ENCODE data around the gene PNKD.
A peak's percentile ranks its signal among the peaks of the same experiment; 100 is the strongest.

PNKD gene

GRCh38 chr2:218383892-218384519 is 113.7 kb downstream of the PNKD start:
- no peak for DNase-seq

- no peak for DNase-seq
Observed at GRCh38 chr2:218384975-218385374, 114.7 kb downstream of the PNKD start.

- no peak for DNase-seq
Observed at GRCh38 chr2:218386505-218387368, 116.4 kb downstream of the PNKD start.

- peak; percentile 87 for DNase-seq
Observed at GRCh38 chr2:218387369-218388194, 117.3 kb downstream of the PNKD start.

- no peak for DNase-seq
Observed at GRCh38 chr2:218389333-218390150, 119.2 kb downstream of the PNKD start.

GRCh38 chr2:218391202-218391601 is 120.9 kb downstream of the PNKD start:
- DNase-seq = no peak

GRCh38 chr2:218392459-218392858 is 122.1 kb downstream of the PNKD start:
- no peak for DNase-seq

GRCh38 chr2:218392891-218393462 is 122.7 kb downstream of the PNKD start:
- DNase-seq = no peak

- DNase-seq = no peak
Observed at GRCh38 chr2:218393750-218394290, 123.5 kb downstream of the PNKD start.

- no peak for DNase-seq
Observed at GRCh38 chr2:218394298-218395089, 124.2 kb downstream of the PNKD start.

GRCh38 chr2:218395090-218395444 is 124.7 kb downstream of the PNKD start:
- DNase-seq = no peak

GRCh38 chr2:218395456-218395825 is 125.1 kb downstream of the PNKD start:
- DNase-seq = no peak

GRCh38 chr2:218395826-218396687 is 125.7 kb downstream of the PNKD start:
- peak; percentile 87 for DNase-seq

Data from NCI-H2029 (cell line).